HG03103 (cell line): Measurements from ENCODE around the gene ARFGAP2.
A peak's percentile ranks its signal among the peaks of the same experiment; 100 is the strongest.

Source experiments
- ATAC-seq: cut with Tn5 transposase; IDR thresholded peaks from one replicate; pipeline ENCODE4 v1.9.1; 2021; ENCODE audit warnings: low read depth; ENCODE audit not compliant: unreplicated experiment

The ARFGAP2 gene

GRCh38 chr11:47172740-47173336 is 3.8 kb downstream of the ARFGAP2 start:
- no peak for ATAC-seq

- ATAC-seq, result no peak
Observed at GRCh38 chr11:47171856-47172255, 4.8 kb downstream of the ARFGAP2 start.

DNA sequence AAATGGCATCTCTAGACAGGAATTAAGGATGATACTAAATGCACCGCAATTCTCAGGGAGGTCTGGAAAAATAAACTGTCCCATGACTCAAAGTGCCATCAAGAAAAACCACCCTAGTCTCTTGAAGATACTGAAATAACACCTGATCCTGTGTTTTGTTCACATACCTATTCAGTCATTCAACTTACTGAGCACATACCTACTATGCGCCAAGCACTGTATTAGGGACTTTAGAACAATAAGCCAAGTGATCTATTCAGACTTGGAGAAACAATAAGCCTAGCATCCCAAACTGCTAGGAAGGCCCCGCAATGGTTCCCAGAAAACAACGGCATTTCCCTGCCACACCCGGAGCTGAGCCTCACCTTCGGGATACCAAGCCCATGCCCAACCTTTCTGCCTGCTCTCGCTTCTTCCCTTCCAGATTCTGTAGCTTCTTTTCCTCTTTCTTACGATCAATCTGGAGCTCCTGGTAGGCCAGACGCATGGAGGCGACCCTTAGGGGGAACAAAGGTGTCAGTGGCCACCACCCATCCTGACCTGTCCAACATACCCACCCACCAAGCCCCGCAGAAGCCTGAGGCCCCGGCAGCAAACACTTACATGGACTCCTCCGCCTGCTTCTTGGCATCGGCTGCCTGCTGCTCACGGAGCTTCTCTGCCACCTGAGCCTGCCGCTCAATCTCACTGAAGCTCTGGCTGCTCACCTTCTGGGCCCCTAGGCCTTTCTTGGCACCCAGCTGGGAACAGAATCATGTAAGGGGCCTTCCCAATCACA is 5.4 kb downstream of the ARFGAP2 start:
- ATAC-seq, result no peak

DNA sequence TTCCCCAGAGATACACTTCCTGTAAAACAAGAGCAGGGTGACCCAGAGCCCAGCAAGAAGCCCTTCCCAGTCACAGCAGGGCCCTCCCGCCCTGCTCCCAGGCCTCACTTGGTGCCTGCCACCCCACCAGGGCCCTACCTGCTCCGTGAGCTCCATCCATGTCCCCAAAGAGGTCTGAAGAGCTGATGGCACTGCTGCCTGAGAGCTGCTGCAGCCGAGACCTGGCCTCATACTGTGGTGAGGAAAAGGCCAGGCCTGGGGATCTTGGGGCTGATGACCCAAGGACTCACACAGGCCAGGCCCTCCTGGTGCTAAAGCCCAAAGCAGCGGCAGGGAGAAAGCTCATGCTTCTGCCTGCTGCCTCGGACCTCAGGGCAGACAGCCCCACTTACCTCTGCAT is 10.3 kb downstream of the ARFGAP2 start:
- ATAC-seq, result no peak

DNA sequence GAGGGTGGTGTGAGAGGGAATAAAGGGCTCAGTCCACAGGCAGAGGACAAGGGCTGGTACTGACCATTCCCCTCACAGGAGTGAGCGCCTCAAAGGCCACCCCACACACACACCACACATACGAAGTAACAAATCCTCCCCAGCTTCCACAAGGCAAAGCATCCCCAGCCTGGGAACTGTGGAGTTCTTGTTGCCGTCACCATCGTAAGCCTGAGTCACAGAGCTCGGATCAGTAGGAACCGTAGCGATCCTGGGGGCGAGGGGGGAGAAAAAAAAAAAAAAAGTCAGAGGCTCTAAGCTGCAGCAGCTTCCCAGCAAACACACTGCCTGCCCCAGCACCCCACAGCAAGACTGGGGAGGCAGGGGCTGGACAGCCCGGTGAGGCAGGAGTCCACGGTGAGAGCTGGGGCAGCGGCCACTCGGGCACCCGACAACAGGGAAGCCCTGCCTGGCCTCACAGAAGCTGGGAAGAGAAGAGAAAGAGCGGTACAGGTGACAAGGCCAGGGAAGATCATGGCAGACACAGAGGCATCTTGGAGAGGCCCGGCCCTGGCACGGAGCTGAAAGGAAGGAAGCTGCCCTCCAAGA is 11.3 kb downstream of the ARFGAP2 start:
- no peak for ATAC-seq

- ATAC-seq, result no peak
Observed at GRCh38 chr11:47164321-47164720, 12.4 kb downstream of the ARFGAP2 start.

DNA sequence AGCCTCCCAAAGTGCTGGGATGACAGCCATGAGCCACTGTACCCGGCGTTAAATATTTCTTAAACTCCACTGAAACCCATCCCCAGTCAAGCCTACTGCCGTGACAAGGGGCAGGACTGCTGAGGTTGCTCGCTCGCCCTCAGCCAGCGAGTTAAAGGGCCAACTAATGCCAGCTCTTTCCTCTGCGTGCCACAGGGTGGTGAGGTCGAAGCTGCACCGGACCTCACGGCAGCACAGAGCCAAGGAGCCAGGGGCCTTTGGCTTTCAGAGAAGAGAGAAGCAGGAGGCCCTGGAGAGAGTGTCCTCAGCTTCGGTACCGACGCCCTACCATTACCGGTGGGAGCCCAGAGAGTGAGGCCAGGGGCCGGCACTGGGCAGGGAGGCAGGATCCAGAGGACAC is 12.8 kb downstream of the ARFGAP2 start:
- ATAC-seq, result no peak

DNA sequence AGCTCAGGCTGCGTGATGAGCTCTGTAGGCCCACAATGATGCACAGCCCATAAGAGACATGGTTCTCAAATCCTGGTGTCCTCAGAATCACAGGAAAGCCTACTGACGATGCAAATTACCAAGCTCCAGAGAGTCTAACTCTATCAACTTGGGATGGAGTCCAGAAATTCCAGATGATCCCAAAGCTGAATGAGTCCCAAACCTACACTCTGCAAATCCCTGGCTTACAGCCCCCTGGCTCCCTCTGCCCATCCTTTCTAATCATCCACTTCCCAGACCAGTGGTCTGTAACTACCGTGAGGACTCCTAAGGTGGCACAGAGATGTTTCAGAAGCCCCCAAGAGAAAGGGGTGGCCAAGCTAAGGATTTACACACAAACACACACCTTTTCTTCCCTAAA is 13.5 kb downstream of the ARFGAP2 start:
- no peak for ATAC-seq

- ATAC-seq, result no peak
Observed at GRCh38 chr11:47162426-47162825, 14.3 kb downstream of the ARFGAP2 start.

- ATAC-seq, result no peak
Observed at GRCh38 chr11:47161890-47162289, 14.8 kb downstream of the ARFGAP2 start.

DNA sequence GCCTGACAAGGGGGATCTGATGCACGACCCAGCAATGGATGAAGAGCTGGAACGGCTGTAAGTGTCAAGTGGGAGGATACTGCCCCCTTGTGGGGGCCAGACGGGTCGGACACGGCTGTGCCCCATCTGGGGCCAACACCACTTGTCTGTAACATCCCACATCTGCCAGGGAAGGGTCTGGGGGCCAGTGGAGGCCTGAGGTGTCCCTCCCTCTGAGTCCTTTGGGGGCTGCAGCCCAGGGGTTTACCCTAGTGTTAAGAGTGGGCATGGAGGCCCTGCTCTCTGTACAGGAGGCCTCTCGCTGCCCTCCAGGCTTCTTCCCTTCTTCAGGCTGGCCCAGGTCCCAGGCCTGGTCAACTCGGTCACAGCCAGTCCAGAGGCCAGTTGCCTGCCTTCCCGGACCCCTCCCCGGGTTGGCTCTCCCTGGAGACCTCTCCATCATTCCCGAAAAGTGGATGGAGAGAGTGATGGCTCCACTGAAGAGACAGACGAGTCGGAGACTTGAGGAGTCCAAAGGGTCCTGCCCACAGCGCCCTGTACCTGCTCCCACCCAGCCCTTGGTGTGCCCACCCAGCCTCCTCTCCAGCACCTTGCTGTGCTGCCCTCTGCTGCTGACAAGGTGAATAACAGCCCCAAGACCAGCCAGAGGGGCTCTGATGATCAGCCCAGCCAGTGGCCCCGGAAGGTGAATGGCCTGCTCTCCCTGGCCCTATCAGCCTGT is 15.4 kb downstream of the ARFGAP2 start:
- peak; percentile 56 for ATAC-seq

DNA sequence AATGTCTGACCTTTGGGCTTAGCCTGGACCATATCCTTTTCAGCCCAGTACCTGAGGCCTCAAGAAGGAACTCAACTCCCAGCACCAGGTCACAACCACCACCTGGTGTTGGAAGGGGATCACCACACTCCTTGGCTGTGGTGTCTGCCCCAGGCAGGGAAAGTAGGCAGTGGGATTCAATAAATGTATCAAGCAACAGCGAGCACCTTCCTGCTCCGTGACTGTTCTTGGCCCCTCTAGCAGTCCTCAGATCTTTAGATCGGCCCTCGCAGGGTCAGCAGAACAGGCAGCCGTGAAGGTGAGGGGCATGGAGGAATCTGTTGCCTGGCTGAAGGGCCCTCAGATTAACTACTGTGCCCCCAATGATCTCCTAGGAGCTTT is 15.9 kb downstream of the ARFGAP2 start:
- no peak for ATAC-seq

- no peak for ATAC-seq
Observed at GRCh38 chr11:47158242-47158641, 18.4 kb downstream of the ARFGAP2 start.

- ATAC-seq, result no peak
Observed at GRCh38 chr11:47157805-47158204, 18.9 kb downstream of the ARFGAP2 start.

DNA sequence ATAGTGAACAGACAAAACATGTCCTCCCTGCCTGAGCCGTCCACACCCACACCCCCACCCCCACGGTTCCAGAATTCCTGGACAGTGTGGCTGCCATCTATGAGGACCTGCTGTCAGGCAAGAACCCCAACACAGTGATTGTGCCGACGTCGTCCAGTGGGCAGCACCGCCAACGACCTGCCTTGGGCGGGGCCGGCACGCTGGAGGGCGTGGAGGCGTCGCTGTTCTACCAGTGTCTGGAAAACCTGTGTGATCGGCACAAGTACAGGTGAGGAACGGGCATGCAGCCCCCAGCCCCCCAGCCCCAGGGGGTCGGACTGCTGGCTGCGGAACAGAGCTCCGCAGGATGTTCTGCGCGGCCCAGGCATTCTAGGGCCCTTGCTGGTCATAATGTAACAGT is 19.7 kb downstream of the ARFGAP2 start:
- no peak for ATAC-seq

DNA sequence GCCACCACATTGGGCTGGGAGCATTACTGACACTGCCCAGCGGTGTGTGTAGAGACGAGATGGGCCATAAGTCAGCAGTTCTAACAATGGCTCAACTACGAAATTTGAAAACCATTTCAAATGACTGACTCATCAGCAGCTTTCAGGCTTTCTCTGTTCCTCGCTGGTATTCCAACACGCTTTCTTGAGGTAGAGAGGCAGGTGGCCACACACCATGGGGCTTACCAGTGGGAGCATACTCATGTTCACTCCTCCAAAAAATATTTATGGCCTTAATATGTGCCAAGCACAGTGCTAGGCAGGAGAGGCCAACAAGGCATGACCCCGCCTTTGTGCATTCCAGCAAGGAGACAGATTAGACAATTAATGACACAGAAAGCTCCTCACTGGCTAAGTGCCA is 20.3 kb downstream of the ARFGAP2 start:
- no peak for ATAC-seq

GRCh38 chr11:47155879-47156278 is 20.8 kb downstream of the ARFGAP2 start:
- ATAC-seq, result no peak

DNA sequence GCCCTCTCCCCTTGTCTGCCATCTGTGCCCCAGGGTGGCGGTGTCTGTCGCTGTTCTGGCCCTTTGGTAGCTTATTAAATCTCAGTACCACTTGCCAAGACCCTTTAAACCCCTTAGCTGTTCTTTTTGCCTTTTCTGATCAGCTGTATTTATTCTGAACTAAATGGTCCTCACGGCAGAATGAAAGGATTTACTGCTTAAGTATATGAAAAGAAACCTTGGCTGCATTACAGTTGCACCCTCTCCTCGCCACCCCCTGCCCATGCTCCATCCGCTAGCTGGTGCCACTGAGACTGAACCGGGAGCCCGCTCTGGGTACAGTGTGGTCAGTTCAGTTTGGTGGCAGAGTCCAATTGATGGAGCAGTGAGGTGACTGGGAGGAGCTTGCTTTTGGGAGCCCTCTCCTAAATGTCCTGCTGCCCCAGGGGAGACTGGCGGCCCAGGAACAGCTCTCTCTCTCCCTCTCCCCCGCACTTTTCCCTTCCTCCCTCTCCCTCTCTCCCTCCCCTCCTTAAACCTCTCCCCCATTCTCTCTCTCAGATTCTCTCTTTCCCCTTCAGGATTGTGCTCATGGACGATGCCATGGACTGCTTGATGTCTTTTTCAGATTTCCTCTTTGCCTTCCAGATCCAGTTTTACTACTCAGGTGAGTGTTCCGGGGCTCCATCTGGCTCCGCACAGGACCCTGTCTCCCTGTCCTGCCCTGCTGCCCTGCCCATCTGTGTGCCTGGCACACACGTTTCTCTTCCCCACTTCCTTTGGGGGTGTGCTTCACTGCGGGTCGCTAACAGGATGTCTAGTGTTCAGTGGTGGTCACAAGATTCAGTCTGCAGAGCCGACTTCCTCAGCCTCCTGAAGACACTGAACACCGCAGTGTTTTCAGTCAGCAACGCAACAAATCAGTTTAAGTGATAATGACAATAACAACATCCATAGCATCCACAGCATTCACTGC is 21.8 kb downstream of the ARFGAP2 start:
- ATAC-seq, result no peak

- ATAC-seq, result no peak
Observed at GRCh38 chr11:47152953-47153950, 23.4 kb downstream of the ARFGAP2 start.
